Measurements from ENCODE around the gene NTMT1.

Gene NTMT1

DNA sequence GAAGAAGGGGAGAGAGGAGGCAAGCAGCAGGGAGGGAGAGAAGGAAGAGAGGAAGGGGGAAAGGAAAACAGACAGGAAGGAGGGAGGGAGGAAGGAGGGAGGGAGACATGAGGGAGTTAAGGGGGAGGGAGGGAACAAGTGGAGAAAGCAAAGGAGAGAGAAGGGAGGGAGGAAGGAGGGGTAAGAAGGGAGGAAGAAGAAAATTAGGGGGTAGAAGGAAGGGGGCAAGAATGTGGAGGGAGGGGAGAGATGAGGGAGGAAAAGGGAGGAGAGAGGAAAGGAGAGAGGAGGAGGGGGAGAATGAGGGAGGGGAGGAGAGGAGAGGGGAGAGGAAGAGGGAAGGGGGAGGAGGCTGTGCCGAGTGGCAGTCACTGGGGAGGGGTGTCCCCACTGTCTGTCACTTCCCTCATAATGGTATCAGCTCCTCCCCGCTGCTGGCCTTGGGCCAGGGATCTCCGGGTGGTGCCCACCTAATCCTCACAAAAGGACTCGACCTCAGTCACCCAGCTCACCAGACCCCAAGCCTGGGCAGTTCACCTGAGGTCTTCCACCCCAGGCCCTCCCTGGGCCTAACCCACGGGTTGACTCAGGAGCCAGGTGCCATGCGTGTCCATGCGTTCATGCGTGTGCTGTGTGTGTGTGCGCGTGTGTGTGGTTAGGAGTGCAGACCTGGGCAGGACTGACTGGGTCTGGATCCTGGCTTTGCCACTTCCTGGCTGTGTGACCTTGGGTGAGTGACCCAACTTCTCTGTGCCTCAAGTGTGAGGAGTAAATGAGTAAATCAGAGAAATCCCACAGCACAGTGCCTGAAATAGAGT lies 23.2 kb upstream of the NTMT1 start:
- TF ChIP-seq POLR2A (IDR thresholded peaks at IDR 0.05; ENCODE audit: extremely low read depth, insufficient read length) = no peak
- TF ChIP-seq, protein P1, sequence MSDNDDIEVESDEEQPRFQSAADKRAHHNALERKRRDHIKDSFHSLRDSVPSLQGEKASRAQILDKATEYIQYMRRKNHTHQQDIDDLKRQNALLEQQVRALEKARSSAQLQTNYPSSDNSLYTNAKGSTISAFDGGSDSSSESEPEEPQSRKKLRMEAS (IDR thresholded peaks at IDR 0.05; ENCODE audit: low read depth, low read length) = no peak
- TF ChIP-seq MYC (IDR thresholded peaks at IDR 0.05; ENCODE audit: low read depth, low read length) = no peak
- TF ChIP-seq, protein P2, sequence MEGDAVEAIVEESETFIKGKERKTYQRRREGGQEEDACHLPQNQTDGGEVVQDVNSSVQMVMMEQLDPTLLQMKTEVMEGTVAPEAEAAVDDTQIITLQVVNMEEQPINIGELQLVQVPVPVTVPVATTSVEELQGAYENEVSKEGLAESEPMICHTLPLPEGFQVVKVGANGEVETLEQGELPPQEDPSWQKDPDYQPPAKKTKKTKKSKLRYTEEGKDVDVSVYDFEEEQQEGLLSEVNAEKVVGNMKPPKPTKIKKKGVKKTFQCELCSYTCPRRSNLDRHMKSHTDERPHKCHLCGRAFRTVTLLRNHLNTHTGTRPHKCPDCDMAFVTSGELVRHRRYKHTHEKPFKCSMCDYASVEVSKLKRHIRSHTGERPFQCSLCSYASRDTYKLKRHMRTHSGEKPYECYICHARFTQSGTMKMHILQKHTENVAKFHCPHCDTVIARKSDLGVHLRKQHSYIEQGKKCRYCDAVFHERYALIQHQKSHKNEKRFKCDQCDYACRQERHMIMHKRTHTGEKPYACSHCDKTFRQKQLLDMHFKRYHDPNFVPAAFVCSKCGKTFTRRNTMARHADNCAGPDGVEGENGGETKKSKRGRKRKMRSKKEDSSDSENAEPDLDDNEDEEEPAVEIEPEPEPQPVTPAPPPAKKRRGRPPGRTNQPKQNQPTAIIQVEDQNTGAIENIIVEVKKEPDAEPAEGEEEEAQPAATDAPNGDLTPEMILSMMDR (IDR thresholded peaks at IDR 0.05; ENCODE audit: low read depth, low read length) = no peak
- DNase-seq (ENCODE audit: low read depth) = peak; percentile 33
- no peak overlapping the region for H3K4me3 ChIP-seq (ENCODE audit: low read depth, low read length)

DNA sequence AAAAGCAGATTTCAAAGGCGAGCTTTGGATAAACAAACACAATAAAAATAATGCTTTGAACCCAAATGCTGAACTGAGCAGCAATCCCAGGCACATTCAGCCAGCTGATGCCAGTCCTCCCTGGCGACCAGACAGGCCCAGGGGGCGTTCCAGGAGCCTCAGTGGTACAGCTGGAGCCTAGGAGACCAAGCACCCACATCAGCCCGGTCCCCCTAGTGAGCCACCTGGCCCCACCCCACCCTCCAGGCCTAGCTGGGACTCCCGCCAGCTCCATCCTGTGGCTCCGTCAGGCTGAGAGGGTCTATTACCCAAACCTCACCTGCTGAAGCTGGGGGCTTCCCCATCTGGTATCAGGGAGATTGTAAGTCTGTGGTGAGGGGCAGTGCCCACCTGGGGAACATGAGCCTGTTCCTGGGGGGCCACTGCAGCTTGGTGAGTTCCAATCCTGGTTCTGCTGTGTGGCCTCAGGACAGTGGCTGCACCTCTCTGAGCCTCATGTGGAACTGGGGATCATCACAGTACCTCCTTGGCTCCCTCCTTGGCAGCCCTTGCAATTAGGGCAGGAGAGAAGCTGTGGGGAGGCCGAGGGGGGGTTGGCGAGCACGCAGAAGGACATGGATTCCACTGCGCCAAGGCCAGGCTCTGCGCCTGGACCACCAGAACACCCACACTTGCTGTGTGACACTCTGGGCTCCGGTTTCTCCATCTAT lies 21.8 kb upstream of the NTMT1 start:
- no peak overlapping the region for H3K4me3 ChIP-seq (ENCODE audit: low read depth, low read length)
- no peak for DNase-seq (ENCODE audit: low read depth)
- TF ChIP-seq, protein P2 (IDR thresholded peaks at IDR 0.05; ENCODE audit: low read depth, low read length) = no peak
- TF ChIP-seq MYC (IDR thresholded peaks at IDR 0.05; ENCODE audit: low read depth, low read length) = no peak
- TF ChIP-seq, protein P1 (IDR thresholded peaks at IDR 0.05; ENCODE audit: low read depth, low read length) = no peak
- TF ChIP-seq POLR2A (IDR thresholded peaks at IDR 0.05; ENCODE audit: extremely low read depth, insufficient read length) = no peak

DNA sequence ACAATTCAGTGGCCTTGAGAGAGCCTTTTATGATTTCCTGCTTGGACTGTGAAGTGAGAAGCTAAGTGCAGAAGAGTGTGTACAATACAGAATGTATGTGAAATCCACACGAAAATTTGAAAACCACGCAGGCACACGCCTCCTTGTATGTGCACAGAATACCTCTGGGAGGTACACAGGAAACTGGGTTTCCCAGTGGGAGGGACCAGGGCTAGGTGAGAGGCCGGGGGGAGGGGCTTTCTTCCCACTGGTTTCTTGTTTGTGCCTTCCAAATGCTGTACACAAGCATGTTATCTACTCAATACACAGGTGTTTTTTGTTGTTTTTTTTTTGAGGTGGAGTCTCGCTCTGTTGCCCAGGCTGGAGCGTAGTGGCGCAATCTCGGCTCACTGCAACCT lies 21.2 kb upstream of the NTMT1 start:
- TF ChIP-seq, protein P1 (IDR thresholded peaks at IDR 0.05; ENCODE audit: low read depth, low read length) = no peak
- TF ChIP-seq MYC (IDR thresholded peaks at IDR 0.05; ENCODE audit: low read depth, low read length) = no peak
- no peak for TF ChIP-seq POLR2A (IDR thresholded peaks at IDR 0.05; ENCODE audit: extremely low read depth, insufficient read length)
- TF ChIP-seq, protein P2 (IDR thresholded peaks at IDR 0.05; ENCODE audit: low read depth, low read length) = no peak
- no peak for DNase-seq (ENCODE audit: low read depth)
- H3K4me3 ChIP-seq (ENCODE audit: low read depth, low read length) = no peak overlapping the region

DNA sequence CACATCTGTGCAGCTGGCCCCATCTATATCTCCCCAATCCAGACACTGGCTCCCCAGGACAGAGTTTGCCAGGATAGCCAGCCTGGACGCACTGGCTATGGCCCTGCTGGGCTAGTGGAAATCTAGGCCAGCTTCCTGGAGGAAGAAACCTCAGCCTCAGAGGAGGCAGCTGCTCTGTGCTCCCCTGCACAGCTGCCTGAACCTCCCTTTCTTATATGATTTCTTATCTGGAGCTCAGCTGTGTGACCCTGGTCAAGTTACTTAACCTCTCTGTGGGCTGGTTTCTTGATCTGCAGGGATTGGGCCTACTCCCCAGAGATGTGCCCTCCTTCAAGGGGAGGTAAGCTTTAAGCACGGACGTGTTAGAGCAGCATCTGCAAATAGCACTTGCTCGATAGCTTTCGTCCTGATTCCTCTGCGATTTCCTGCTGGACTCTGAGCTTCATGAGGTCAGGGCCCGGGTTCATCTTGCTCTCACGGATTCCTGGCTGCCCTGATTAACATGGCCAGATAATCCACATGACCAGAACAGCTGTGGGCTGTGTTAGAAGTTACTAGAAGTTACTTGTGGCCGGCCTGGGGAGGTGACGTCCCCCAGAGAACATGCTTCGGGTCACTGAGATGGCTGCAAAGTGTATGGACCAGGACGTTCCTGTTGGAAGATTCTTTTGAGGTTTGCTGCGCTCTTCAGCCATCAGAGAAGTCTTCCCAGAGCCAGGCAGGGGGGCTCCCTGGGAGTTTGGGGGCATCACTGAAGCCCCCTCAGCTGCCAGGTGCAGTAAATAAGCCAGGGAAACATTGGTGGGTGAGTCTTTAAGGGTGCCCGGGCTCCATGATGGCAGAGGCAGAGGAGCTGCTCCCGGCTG lies 19.6 kb upstream of the NTMT1 start:
- TF ChIP-seq POLR2A (IDR thresholded peaks at IDR 0.05; ENCODE audit: extremely low read depth, insufficient read length) (no peak), MYC (IDR thresholded peaks at IDR 0.05; ENCODE audit: low read depth, low read length) (no peak)
- TF ChIP-seq, protein P1 (IDR thresholded peaks at IDR 0.05; ENCODE audit: low read depth, low read length) = no peak

DNA sequence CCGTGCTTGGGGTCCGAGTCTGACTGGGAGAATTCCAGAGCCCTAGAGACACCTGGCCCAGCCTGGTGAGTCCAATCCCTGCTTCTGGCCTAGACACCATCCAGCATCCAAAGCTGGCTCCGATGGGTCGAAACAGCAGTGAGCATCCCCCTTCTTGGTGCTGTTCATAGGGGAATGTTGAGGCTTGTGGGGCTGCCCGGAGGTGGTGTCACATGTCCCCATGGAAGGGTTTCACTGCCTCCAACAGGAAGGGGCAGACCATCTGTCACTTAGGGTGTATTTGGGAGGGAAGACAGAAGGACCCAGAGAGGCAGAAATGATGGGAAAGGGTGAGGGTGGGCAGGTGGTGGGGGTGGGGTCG lies 19.0 kb upstream of the NTMT1 start:
- DNase-seq (ENCODE audit: low read depth) = no peak
- no peak overlapping the region for H3K4me3 ChIP-seq (ENCODE audit: low read depth, low read length)
- no peak for TF ChIP-seq MYC (IDR thresholded peaks at IDR 0.05; ENCODE audit: low read depth, low read length)
- TF ChIP-seq, protein P1 (IDR thresholded peaks at IDR 0.05; ENCODE audit: low read depth, low read length) = no peak
- no peak for TF ChIP-seq POLR2A (IDR thresholded peaks at IDR 0.05; ENCODE audit: extremely low read depth, insufficient read length)
- TF ChIP-seq, protein P2 (IDR thresholded peaks at IDR 0.05; ENCODE audit: low read depth, low read length) = no peak

More for the DNA sequence above, 19.6 kb upstream of the NTMT1 start:
- H3K4me3 ChIP-seq (ENCODE audit: low read depth, low read length) = no peak overlapping the region
- DNase-seq (ENCODE audit: low read depth) = no peak
